HG03439 (cell line): ENCODE data around the gene MUC2.

Experiments used
- ATAC-seq: cut with Tn5 transposase; IDR thresholded peaks from one replicate; pipeline ENCODE4 v1.9.1; 2021; ENCODE audit warnings: mild to moderate bottlenecking, moderate library complexity; ENCODE audit not compliant: unreplicated experiment

Gene MUC2

GRCh38 chr11:1085440-1086170 lies 10.9 kb downstream of the MUC2 start:
- no peak for ATAC-seq

GRCh38 chr11:1086171-1087102 lies 11.8 kb downstream of the MUC2 start:
- ATAC-seq, result no peak

- ATAC-seq, result no peak
Observed at GRCh38 chr11:1087279-1087960, 12.7 kb downstream of the MUC2 start.

GRCh38 chr11:1087961-1088926 lies 13.6 kb downstream of the MUC2 start:
- no peak for ATAC-seq

- no peak for ATAC-seq
Observed at GRCh38 chr11:1088927-1089737, 14.5 kb downstream of the MUC2 start.

GRCh38 chr11:1089738-1090599 lies 15.3 kb downstream of the MUC2 start:
- no peak for ATAC-seq

GRCh38 chr11:1090600-1091331 lies 16.1 kb downstream of the MUC2 start:
- no peak for ATAC-seq

- ATAC-seq, result no peak
Observed at GRCh38 chr11:1091332-1092083, 16.8 kb downstream of the MUC2 start.

- ATAC-seq, result no peak
Observed at GRCh38 chr11:1092145-1092670, 17.5 kb downstream of the MUC2 start.

- no peak for ATAC-seq
Observed at GRCh38 chr11:1092919-1093318, 18.2 kb downstream of the MUC2 start.

GRCh38 chr11:1099519-1100355 lies 25.1 kb downstream of the MUC2 start:
- no peak for ATAC-seq

GRCh38 chr11:1100417-1101245 lies 26.0 kb downstream of the MUC2 start:
- no peak for ATAC-seq

GRCh38 chr11:1101318-1102089 lies 26.8 kb downstream of the MUC2 start:
- ATAC-seq, result no peak

- ATAC-seq, result no peak
Observed at GRCh38 chr11:1102221-1102971, 27.7 kb downstream of the MUC2 start.
